ENCODE measurements around the gene UTS2R.

UTS2R gene

DNA sequence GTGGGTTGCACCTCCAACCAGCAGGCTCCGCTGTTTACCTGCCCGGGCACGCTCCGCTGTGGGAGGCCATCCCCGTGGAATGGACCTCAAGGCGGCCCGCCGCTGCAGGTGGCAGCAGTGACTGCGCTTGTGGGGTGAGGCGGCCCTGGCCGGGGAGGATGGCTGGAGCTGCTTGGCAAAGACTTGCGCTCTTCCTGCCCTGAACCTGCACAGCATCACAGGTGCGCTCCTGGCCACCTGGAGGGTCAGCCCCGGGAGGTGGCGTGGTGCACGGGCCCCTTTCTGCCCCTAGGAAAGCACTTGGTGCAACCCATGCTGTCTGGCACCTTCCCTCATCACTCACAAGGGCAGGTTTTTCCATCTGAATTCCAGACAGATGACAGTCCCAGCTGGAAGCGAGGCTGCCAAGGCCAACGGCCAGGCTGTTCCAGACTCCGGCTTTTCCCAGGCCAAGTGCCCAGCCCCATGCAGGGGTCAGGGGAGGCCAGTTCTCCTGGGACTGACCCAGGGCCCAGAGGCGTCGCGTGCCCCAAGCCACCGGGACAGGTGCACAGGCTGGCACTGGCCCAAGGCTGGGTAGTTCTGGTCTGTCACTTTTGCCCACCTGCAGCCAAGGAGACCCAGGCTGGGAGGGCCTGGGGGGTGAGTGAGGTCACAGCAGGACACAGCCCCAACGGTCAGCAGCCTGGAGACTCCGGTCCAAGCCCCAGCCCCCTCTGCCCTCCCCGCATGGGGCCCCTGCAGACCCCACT is 13.3 kb downstream of the UTS2R start:
- Histone ChIP-seq H4K91ac (ENCODE audit: low read depth, low read length, poor library complexity) (no peak overlapping the region), H3K23ac (ENCODE audit: low read depth, low read length, poor library complexity) (no peak overlapping the region), H3K14ac (ENCODE audit: low read length) (peak overlapping the region; percentile 82), H2BK15ac (ENCODE audit: low read length) (no peak overlapping the region), H3K18ac (ENCODE audit: low read length) (peak overlapping the region; percentile 89), H3K9me3 (replicated peaks in 1 of 2; ENCODE audit: control insufficient read depth in 2 of 2, insufficient read depth in 1 of 2, low read depth in 1 of 2, low read length in 2 of 2) (no peaks in the 10 kb centered on the region), H3K4me3 (ENCODE audit: low read length in 2 of 2) (peak overlapping the region in 1 of 2 donors; percentile 29), H4K8ac (ENCODE audit: low read depth, low read length) (no peak overlapping the region), H2AK5ac (ENCODE audit: low read depth, low read length) (peak overlapping the region; percentile 81), H3K27me3 (ENCODE audit: control insufficient read depth in 3 of 3, insufficient read depth in 3 of 3, low read depth in 1 of 3, low read length in 3 of 3) (peaks cover 0 to 2% (median 0%) of the 10 kb centered on the region in 3 experiments), H3K4me2 (ENCODE audit: insufficient read depth, low read length, poor library complexity, severe bottlenecking) (no peak overlapping the region), H2BK12ac (ENCODE audit: low read length) (no peak overlapping the region), H3K36me3 (replicated peaks in 1 of 2; ENCODE audit: control insufficient read depth in 2 of 2, insufficient read depth in 2 of 2, low read length in 2 of 2) (no peaks in the 10 kb centered on the region), H3K4me1 (ENCODE audit: control insufficient read depth in 2 of 2, insufficient read depth in 1 of 2, low read depth in 1 of 2, low read length in 2 of 2) (peaks cover 14 to 25% of the 10 kb centered on the region in 2 donors), H2BK5ac (ENCODE audit: low read length) (peak overlapping the region; percentile 82), H2BK120ac (ENCODE audit: low read depth, low read length) (no peak overlapping the region), H3K79me1 (ENCODE audit: low read depth, low read length) (no peaks in the 10 kb centered on the region), H2AFZ (ENCODE audit: low read length) (peak overlapping the region; percentile 68), H3K9ac (ENCODE audit: low read depth, low read length, poor library complexity) (no peak overlapping the region), H3K4ac (ENCODE audit: low read length) (no peak overlapping the region), H3K27ac (replicated peaks; ENCODE audit: low read length) (no peak overlapping the region)
- WGBS, 2 donors (ENCODE audit: extremely low coverage in 2 of 2, insufficient read length in 2 of 2, insufficient replicate concordance in 1 of 2) = no CpG with 5 or more reads among the region's 26 CpGs
- DNase-seq (ENCODE audit: low spot score) = no peak

DNA sequence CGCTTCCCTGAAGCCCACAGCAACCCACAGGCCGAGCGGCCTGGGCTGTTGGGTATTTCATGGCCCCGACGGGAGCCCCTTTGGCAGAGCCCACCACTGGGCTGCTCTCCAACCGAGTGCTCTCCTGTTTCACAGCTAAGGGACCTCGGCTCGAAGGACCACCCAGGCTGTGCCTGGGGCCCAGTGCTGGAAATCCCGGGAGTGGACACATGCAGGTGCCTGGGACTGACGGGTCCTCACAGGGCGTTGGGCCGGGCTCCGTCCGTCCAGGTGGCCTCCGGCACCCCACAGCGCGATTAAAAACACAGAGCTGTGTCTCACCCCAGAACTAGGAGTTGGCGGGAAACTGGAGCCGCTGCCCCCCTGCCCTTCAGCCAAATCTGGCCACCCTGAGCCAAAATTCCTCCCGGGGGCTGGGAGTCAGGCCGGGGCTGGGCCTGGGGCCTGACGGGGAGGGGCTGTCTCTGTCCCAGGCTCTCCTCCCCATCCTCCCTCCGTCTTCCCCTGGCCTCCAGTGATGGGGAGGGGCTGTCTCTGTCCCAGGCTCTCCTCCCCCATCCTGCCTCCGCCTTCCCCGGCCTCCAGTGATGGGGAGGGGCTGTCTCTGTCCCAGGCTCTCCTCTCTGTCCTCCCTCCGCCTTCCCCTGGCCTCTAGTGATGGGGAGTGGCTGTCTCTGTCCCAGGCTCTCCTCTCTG is 14.1 kb downstream of the UTS2R start:
- Histone ChIP-seq H2BK5ac (ENCODE audit: low read length) (peak overlapping the region; percentile 82), H4K91ac (ENCODE audit: low read depth, low read length, poor library complexity) (no peak overlapping the region), H3K36me3 (replicated peaks in 1 of 2; ENCODE audit: control insufficient read depth in 2 of 2, insufficient read depth in 2 of 2, low read length in 2 of 2) (no peaks in the 10 kb centered on the region), H2BK120ac (ENCODE audit: low read depth, low read length) (no peak overlapping the region), H3K23ac (ENCODE audit: low read depth, low read length, poor library complexity) (no peak overlapping the region), H3K4me2 (ENCODE audit: insufficient read depth, low read length, poor library complexity, severe bottlenecking) (no peak overlapping the region), H3K9me3 (replicated peaks in 1 of 2; ENCODE audit: control insufficient read depth in 2 of 2, insufficient read depth in 1 of 2, low read depth in 1 of 2, low read length in 2 of 2) (no peaks in the 10 kb centered on the region), H3K4ac (ENCODE audit: low read length) (no peak overlapping the region), H2BK15ac (ENCODE audit: low read length) (no peak overlapping the region), H2BK12ac (ENCODE audit: low read length) (no peak overlapping the region), H2AFZ (ENCODE audit: low read length) (peak overlapping the region; percentile 68), H3K4me1 (ENCODE audit: control insufficient read depth in 2 of 2, insufficient read depth in 1 of 2, low read depth in 1 of 2, low read length in 2 of 2) (peaks cover 14 to 25% of the 10 kb centered on the region in 2 donors), H3K14ac (ENCODE audit: low read length) (peak overlapping the region; percentile 8), H3K79me1 (ENCODE audit: low read depth, low read length) (no peaks in the 10 kb centered on the region), H3K9ac (ENCODE audit: low read depth, low read length, poor library complexity) (no peak overlapping the region), H4K8ac (ENCODE audit: low read depth, low read length) (no peak overlapping the region), H3K18ac (ENCODE audit: low read length) (peak overlapping the region; percentile 89), H3K27me3 (ENCODE audit: control insufficient read depth in 3 of 3, insufficient read depth in 3 of 3, low read depth in 1 of 3, low read length in 3 of 3) (peaks cover 0 to 2% (median 0%) of the 10 kb centered on the region in 3 experiments), H3K4me3 (ENCODE audit: low read length in 2 of 2) (no peak overlapping the region), H3K27ac (replicated peaks; ENCODE audit: low read length) (no peak overlapping the region), H2AK5ac (ENCODE audit: low read depth, low read length) (peak overlapping the region; percentile 81)
- no CpG with 5 or more reads among the region's 26 CpGs for WGBS, 2 donors (ENCODE audit: extremely low coverage in 2 of 2, insufficient read length in 2 of 2, insufficient replicate concordance in 1 of 2)
- no peak for DNase-seq (ENCODE audit: low spot score)

DNA sequence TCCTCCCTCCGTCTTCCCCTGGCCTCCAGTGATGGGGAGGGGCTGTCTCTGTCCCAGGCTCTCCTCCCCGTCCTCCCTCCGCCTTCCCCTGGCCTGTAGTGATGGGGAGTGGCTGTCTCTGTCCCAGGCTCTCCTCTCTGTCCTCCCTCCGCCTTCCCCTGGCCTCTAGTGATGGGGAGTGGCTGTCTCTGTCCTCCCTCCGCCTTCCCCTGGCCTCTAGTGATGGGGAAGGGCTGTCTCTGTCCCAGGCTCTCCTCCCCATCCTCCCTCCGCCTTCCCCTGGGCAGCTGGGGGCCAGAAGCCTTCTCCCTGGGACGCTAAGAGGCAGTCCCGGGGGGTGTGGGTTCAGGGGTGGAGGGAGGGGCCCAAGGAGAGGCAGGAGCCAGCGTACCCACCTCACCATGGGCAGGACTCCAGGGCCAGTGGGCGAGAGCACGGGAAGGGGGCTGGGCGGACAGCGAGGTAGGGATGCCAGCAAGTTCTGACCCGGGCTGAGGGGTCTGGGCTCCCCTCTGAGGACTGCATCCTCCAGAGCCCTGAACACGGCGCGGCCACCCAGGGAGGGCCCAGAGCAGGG is 14.8 kb downstream of the UTS2R start:
- no peak overlapping the region for H3K27ac ChIP-seq (replicated peaks; ENCODE audit: low read length)
- no peaks in the 10 kb centered on the region for H3K79me1 ChIP-seq (ENCODE audit: low read depth, low read length)
- peak overlapping the region; percentile 96 for H2AK5ac ChIP-seq (ENCODE audit: low read depth, low read length)
- peak overlapping the region; percentile 58 for H2BK12ac ChIP-seq (ENCODE audit: low read length)
- DNase-seq (ENCODE audit: low spot score) = no peak
- peak overlapping the region; percentile 43 for H4K8ac ChIP-seq (ENCODE audit: low read depth, low read length)
- H4K91ac ChIP-seq (ENCODE audit: low read depth, low read length, poor library complexity) = no peak overlapping the region
- H2BK120ac ChIP-seq (ENCODE audit: low read depth, low read length) = no peak overlapping the region
- H3K27me3 ChIP-seq (ENCODE audit: control insufficient read depth in 3 of 3, insufficient read depth in 3 of 3, low read depth in 1 of 3, low read length in 3 of 3) = peaks cover 0 to 2% (median 0%) of the 10 kb centered on the region in 3 experiments
- WGBS, 2 donors (ENCODE audit: extremely low coverage in 2 of 2, insufficient read length in 2 of 2, insufficient replicate concordance in 1 of 2) = no CpG with 5 or more reads among the region's 17 CpGs
- H2AFZ ChIP-seq (ENCODE audit: low read length) = peak overlapping the region; percentile 68
- H2BK15ac ChIP-seq (ENCODE audit: low read length) = peak overlapping the region; percentile 26
- H3K23ac ChIP-seq (ENCODE audit: low read depth, low read length, poor library complexity) = peak overlapping the region; percentile 43
- H3K18ac ChIP-seq (ENCODE audit: low read length) = peak overlapping the region; percentile 92
- H3K4me2 ChIP-seq (ENCODE audit: insufficient read depth, low read length, poor library complexity, severe bottlenecking) = no peak overlapping the region
- H3K14ac ChIP-seq (ENCODE audit: low read length) = peak overlapping the region; percentile 98
- no peak overlapping the region for H3K9ac ChIP-seq (ENCODE audit: low read depth, low read length, poor library complexity)
- H3K4ac ChIP-seq (ENCODE audit: low read length) = peak overlapping the region; percentile 76
- H3K36me3 ChIP-seq (replicated peaks in 1 of 2; ENCODE audit: control insufficient read depth in 2 of 2, insufficient read depth in 2 of 2, low read length in 2 of 2) = no peaks in the 10 kb centered on the region
- H2BK5ac ChIP-seq (ENCODE audit: low read length) = no peak overlapping the region
- H3K4me3 ChIP-seq (ENCODE audit: low read length in 2 of 2) = no peak overlapping the region
- H3K9me3 ChIP-seq (replicated peaks in 1 of 2; ENCODE audit: control insufficient read depth in 2 of 2, insufficient read depth in 1 of 2, low read depth in 1 of 2, low read length in 2 of 2) = no peaks in the 10 kb centered on the region
- peaks cover 14 to 25% of the 10 kb centered on the region in 2 donors for H3K4me1 ChIP-seq (ENCODE audit: control insufficient read depth in 2 of 2, insufficient read depth in 1 of 2, low read depth in 1 of 2, low read length in 2 of 2)

All from neuronal stem cell (in vitro differentiated cells).